Measurements from ENCODE around the gene NFIB. TPM values are rescaled to one million over a fixed set of nuclear protein-coding genes. Genes with fewer than 3 reads are reported as not detected.

The NFIB gene
- 0.05 TPM in 1 of 2 replicates, not detected in the other for total RNA-seq

GRCh38 chr9:14313951-14314423 is at the start of gene NFIB:
Gene NFIB, minus strand, starts transcription at chr9:14314141. Its CDS starts 630 bp downstream, at chr9:14313511.
- intact Hi-C loops (cut with micrococcal nuclease): loop anchor here (1.0 to 5.0 kb wide), 4 partner anchors 8 to 42 kb away; no protein-coding TSS in a partner anchor

DNA sequence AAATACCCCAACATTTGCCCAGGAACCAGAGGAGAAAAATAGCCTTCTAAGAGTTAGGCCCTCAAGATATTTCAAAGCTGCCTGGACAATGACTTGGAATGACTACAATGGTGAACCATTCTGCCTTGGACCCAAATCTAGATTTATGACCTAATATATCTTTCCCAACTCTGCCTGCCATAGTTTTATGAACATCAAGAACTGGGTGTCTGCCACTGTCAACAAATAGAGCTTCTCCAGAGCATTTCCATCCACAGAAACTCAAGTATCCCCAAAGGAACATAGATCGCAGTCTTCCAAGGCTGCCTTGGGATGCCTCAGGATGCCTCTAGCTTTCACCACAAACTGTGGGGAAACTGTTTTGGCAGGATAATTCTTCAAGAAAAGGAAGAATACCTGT is 48.2 kb upstream of the NFIB start:
- intact Hi-C loops (cut with micrococcal nuclease): no loop called here

- intact Hi-C loops (cut with micrococcal nuclease): no loop called here
Measured at GRCh38 chr9:14361074-14361473, 47.1 kb upstream of the NFIB start.

- intact Hi-C loops (cut with micrococcal nuclease): loop anchor here (10.0 kb wide), 1 partner anchor 1144 kb away; no protein-coding TSS in a partner anchor
Measured at GRCh38 chr9:14358523-14358922, 44.6 kb upstream of the NFIB start.

GRCh38 chr9:14356351-14357265 is 42.7 kb upstream of the NFIB start:
- intact Hi-C loops (cut with micrococcal nuclease): loop anchor here (10.0 kb wide), 1 partner anchor 1142 kb away; no protein-coding TSS in a partner anchor

DNA sequence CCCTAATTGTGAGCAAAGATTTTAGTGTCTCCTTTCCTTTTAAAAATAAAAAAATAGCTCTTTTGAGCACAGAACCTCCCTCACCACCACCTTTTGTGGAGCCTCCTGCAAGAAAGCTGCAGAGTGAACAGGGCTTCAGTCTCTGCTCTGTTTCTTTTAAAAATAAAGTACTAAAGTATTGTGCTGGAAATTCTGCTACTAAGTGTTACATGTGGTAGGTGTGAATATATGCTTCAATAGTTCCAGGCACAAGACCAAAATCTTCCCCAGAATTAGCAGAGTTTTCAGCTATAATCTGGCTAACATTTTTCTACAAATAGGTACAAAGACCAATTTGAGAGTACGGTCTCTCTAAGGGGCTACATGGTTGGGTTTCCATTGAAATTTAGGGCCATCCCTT is 40.3 kb upstream of the NFIB start:
- intact Hi-C loops (cut with micrococcal nuclease): loop anchor here (5.0 to 10.0 kb wide), 3 partner anchors 1139 to 1322 kb away; no protein-coding TSS in a partner anchor

- intact Hi-C loops (cut with micrococcal nuclease): loop anchor here (1.0 to 10.0 kb wide), 5 partner anchors 308 to 1321 kb away; no protein-coding TSS in a partner anchor
Measured at GRCh38 chr9:14353222-14354056, 39.5 kb upstream of the NFIB start.

GRCh38 chr9:14352503-14352902 is 38.6 kb upstream of the NFIB start:
- intact Hi-C loops (cut with micrococcal nuclease): loop anchor here (5.0 to 10.0 kb wide), 3 partner anchors 1138 to 1320 kb away; no protein-coding TSS in a partner anchor

GRCh38 chr9:14351221-14351836 is 37.4 kb upstream of the NFIB start:
- intact Hi-C loops (cut with micrococcal nuclease): loop anchor here (5.0 to 10.0 kb wide), 3 partner anchors 1137 to 1319 kb away; no protein-coding TSS in a partner anchor

GRCh38 chr9:14350754-14351153 is 36.8 kb upstream of the NFIB start:
- intact Hi-C loops (cut with micrococcal nuclease): loop anchor here (1.0 to 10.0 kb wide), 4 partner anchors 37 to 1318 kb away; no protein-coding TSS in a partner anchor

DNA sequence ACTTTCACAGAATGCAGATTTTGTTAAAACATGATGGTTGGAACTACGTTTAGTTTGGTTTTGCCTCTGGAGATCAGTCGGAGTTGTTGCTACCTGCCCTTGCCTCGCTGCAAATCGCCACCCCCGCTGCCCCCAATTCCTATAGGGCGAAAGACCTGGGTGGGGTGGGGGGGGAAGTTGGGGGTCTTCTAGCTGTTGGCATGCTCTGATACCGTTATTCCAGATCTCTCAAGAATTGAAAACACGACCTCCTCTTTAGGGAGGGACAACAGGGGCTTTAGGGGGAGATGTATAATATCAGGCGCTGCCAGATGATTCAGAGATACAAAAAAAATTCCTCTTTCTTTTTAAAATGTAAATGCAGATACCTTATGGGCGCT is 36.4 kb upstream of the NFIB start:
- intact Hi-C loops (cut with micrococcal nuclease): loop anchor here (1.0 to 10.0 kb wide), 4 partner anchors 37 to 1318 kb away; no protein-coding TSS in a partner anchor

DNA sequence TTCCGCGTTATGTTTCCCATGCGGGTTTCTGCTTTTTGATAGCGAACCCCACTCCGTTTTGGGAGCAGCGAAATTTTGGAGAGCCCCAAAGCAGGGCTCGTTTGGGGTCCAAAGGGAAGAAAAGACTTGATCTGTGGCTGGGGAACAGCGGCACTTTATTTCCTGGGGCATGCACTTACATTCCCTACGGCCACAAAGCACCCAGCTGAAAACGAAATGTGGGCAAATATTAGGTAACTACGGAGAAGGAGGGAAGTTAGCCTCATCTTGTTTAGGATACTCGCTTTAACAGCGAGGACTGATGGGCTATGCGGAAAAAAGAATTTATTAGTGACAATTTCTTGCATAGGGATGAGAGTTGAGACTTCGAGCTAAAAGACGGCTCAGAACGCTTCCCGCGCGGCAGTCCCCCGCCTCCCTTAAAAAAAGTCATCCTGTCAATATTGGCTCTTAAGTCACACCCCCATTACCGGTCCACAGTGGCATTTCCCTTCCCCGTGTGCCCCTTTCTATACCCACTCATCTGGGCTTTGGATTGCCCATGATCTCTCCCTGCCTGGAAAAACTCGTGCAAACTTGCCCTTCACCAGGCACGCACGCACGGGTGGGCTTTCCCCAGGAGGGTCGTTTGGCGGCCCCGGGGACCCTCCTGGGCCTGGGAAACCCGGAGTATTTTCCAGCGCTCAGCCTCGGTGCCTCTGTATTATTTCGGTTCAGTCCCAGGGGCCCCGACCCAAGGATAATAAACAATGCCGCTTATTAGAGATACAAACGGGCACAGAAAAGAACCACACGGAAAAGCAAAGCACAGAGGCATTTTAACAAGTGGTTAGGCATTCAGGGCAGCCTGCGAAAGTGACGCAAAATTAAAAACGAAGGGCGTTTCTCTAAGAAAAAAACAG is 35.8 kb upstream of the NFIB start:
- intact Hi-C loops (cut with micrococcal nuclease): loop anchor here (1.0 to 10.0 kb wide), 5 partner anchors 27 to 1317 kb away; no protein-coding TSS in a partner anchor

GRCh38 chr9:14349146-14349446 is 35.2 kb upstream of the NFIB start:
- intact Hi-C loops (cut with micrococcal nuclease): loop anchor here (2.0 kb wide), 1 partner anchor 26 kb away; no protein-coding TSS in a partner anchor

DNA sequence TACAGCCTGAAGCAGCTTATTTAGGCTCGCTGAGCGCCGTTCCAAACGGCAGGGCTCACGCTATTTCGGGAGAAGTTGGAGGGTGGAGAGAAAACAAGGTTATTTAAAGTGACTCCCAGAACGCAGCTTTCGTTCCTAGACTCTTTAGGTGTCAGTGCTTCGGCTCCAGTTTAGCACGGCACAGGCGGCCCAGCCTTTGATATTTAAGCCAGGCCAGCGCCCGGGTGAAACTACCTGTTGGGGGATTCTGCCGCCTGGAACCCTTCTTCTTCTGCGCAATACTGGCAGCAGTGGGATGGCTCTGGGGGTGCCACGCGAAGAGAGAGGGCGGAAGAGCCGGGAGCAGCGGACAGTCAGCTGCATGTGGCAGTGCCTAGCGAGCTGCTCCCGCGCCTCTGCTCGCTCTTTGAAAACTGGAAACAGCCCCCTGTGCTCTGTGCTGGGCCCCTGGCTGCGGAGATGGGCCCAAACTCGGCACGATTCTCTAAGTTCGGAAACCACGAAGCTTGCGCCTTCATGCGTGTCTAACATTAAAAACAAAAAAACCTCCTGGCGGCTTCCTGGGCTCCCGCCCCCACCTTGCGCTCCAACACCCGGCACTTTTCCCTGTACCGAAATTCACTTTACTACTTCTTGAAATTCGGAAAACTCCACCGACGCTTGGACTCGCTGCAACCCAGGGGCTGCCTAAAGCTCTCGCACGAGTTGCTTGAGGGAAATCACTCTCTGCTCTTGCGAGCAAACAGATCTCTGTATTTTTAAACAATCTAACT is 34.6 kb upstream of the NFIB start:
- intact Hi-C loops (cut with micrococcal nuclease): loop anchor here (2.0 kb wide), 1 partner anchor 26 kb away; no protein-coding TSS in a partner anchor

- intact Hi-C loops (cut with micrococcal nuclease): loop anchor here (2.0 kb wide), 1 partner anchor 25 kb away; no protein-coding TSS in a partner anchor
Measured at GRCh38 chr9:14348123-14348372, 34.1 kb upstream of the NFIB start.

- intact Hi-C loops (cut with micrococcal nuclease): loop anchor here (2.0 kb wide), 1 partner anchor 25 kb away; no protein-coding TSS in a partner anchor
Measured at GRCh38 chr9:14347406-14348122, 33.6 kb upstream of the NFIB start.

- intact Hi-C loops (cut with micrococcal nuclease): no loop called here
Measured at GRCh38 chr9:14346811-14347405, 33.0 kb upstream of the NFIB start.

DNA sequence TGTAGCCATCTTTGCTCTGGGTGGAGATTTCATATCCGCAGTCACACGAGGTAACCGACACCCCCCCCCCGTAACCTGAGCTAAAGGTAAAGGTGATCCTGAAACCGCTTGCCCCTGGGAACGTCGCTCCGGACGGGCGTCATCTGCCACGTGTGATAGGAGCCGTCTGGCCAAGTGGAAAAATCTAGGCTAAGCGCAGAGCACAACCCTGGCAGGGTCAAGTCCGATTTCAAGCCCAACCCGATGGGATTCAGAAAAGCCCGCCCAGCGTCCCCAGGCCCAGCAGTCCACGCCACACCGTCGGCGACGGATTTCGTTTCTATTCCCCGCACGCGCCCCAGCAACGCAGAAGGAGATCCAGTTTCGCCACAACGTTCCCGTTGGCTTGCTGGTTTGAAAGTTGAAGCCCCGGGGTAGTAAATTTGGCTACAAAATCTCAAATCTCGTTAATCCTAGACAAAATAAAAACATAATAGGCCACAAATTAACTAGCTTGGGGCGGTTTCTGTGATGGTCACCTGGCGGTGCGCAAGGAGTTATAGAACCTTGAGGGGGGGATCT is 32.4 kb upstream of the NFIB start:
- intact Hi-C loops (cut with micrococcal nuclease): no loop called here
